GM19467 (cell line): ENCODE measurements around the gene TSPYL1.

Experiments used
- ATAC-seq: cut with Tn5 transposase; IDR thresholded peaks from one replicate; pipeline ENCODE4 v1.9.1; 2021; ENCODE audit warnings: mild to moderate bottlenecking, moderate library complexity; ENCODE audit not compliant: unreplicated experiment

Gene TSPYL1

DNA sequence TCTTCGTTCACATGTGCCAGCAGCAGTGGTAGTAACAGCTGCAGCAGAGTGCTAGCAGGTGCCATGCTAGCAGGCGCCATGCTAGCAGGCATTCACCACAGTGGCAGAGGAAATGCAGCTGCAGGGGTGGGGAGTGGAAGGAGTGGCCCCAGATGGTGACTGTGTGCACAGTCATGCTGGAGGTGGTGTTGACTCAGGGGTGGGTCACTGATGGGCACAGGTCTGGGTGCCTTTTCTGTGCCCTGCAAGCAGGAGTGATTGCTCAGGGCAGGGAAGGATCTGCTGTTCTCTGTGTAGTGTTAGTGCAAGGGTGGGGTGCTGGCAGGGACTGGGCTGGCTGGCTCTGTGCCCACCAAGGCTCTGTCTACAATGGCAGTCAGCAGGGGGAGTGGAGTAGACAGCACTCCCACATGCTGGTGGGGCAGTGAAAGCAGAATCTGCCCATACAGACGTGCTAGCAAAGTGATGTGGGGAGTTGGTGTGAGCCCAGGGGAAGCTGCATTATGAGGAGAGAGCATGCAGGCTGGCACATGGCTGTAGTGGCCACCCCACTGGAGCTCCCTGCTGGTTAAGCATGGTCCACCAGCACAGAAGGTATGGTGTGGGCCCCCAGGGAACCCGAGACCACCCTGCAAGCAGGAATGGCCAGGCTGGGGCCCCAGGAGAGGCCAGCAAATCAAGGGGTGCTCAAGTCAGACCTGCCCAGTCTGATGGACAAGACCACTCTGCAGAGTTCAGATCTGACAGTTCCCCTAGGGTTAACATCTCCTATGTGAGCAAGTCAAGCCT is 14.5 kb downstream of the TSPYL1 start:
- ATAC-seq: no peak

DNA sequence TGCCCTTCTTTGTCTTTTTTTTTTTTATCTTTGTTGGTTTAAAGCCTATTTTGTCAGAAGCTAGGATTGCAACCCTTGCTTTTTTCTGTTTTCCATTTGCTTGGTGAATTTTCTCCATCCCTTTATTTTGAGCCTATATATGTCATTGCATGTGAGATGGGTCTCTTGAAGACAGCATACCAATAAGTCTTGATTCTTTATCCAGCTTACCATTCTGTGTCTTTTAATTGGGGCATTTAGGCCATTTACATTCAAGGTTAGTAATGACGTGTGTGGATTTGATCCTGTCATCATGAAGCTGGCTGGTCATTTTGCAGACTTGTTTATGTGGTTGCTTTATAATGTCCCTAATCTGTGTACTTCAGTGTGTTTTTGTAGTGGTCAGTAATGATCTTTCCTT is 16.4 kb downstream of the TSPYL1 start:
- ATAC-seq: no peak

DNA sequence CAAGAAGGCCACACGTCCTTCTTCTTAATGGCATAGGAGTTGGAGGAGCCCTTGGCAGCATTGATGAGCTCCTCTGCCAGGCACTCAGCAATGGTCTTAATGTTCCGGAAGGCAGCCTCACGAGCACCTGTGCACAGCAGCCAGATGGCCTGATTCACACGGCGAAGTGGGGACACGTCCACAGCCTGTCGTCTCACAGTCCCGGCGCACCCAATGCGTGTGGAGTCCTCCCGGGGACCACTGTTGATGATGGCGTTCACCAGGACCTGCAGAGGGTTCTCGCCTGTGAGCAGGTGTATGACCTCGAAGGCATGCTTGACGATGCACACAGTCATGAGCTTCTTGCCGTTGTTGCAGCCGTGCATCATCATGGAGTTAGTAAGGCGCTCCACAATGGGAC is 21.2 kb downstream of the TSPYL1 start:
- ATAC-seq: no peak

DNA sequence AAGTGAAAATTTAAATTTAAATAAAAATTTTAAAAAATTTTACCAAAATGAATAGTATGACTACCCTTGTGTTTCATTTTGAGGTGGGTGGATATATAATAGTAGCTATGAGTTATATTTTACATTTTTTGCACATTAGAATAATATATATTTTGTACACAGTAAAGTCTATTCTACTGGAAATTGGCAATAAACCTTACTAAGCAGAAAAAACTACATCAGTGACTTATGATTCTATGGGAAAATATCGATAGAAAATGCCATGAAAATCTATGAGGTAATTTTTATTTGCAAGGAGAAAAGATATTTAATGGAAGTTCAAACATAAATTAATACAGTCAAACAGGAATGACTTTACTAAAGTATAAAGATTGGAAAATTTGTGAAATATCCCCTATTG is 23.0 kb downstream of the TSPYL1 start:
- ATAC-seq: no peak

DNA sequence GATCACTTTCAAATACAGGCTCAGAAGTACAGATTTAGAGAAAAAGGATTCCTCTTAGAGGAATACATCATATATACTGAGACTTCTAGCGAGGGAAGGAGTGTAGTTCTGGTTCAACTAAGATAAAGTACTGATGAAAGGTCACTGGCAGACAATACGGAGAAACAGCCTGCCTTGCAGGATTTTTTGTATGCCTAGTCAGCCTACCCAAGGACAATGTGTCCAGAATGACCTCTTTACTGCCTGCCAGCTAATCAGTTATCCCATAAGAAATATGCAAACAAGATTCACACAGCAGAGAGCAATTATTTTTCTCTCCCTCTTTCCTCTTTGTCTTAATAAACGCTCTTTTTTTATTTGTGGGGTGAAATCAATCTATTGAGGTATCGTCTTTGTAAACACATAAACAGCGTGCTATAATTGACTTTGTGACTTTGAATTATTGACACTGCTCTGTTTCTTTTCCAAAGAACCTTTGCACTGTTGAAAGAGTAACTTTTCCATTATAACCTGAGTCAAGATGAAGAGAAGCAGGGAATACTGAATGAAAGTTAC is 24.4 kb downstream of the TSPYL1 start:
- no peak for ATAC-seq

DNA sequence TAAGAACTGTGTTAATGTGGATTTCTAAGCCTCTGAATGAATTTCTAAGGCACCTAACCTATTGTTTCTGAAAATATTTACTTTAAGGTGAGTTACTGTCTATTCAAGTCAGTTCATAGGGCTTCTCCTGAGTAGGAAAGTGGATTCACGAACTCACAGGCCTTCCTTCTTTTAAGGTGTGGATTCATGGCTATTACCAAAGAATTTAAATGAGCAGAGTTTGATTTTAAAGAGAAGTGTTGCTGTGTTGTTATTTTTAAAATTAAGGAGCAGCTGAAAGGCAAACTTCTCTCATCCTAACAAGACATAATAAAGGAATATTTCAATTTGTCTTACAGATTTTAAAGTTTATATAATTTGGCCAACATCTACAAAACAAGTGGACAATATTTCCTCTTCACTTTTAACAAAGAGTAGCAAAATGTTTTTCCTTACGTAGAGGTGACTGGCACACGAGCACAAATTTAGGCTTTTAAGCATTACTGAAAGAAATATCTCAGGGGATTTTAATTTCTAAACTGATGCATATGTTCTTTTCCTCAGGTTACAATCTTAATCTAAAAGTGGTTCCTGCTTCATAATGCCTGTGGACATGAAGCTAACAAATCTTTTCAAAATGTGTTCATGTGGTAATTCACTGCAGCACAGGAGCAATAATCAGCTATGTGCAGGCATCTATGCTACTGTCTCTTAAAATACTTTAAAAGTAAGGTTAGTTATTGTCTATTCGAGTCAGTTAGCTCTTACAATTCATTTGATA is 25.3 kb downstream of the TSPYL1 start:
- peak; percentile 22 for ATAC-seq

DNA sequence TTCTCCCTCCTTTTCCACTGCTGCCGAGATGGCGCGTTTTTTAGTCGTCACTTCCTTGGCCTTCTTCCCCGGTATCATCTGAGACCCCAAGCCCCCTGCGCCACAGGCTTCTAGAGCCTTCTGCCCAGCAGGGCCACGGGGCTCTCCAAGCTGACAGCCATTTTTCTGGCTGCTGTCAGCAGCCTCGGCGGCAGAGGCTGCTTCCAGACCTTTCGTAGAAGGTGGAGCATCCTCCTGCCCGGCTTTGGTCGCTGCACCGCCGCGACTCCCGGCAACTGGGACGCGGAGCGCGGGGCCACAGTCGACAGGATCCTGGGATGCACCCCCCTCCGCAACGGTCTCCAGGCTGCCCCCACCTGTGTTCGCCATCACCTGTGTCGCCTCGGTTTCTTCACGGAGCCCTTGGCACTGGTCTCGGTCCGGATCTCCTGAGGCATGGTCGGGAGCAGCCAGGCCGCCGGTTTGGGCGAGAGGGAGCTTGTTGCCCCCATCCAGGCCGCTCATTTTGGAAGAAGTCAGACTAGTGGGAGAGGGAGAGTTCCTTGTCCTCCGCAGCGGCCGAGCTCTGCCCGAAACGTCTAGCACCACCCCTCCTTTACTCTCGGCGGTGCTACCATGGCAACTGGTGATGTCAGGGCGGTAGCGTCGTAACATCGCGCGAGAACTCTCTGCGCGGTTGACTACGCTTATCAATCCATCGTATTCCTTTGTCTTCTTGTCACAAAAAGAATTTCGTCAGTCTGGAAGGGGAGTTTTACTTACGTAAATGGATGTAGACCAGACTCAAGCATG is 26.0 kb downstream of the TSPYL1 start, which contains the start of gene TSPYL4:
Gene TSPYL4, minus strand, starts transcription at position 571 of the 792 bp plus-strand sequence. Its CDS starts 67 bp downstream, at position 504.
- ATAC-seq: peak; percentile 100

DNA sequence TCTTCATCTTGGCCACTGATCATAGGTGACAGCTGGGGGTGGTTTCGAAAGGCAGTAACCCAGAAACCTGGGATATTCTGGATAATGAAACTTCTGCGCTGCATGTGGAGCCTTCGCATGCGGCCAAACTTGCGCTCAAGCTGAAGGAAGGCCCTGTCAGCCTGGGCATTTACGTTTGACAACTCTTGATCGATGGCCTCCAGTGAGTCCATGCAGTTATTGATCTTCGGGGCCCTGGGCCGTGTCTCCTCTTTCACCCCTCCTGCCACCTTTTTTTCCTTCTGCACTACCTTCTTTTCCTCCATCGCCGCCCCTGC is 26.6 kb downstream of the TSPYL1 start:
- no peak for ATAC-seq

DNA sequence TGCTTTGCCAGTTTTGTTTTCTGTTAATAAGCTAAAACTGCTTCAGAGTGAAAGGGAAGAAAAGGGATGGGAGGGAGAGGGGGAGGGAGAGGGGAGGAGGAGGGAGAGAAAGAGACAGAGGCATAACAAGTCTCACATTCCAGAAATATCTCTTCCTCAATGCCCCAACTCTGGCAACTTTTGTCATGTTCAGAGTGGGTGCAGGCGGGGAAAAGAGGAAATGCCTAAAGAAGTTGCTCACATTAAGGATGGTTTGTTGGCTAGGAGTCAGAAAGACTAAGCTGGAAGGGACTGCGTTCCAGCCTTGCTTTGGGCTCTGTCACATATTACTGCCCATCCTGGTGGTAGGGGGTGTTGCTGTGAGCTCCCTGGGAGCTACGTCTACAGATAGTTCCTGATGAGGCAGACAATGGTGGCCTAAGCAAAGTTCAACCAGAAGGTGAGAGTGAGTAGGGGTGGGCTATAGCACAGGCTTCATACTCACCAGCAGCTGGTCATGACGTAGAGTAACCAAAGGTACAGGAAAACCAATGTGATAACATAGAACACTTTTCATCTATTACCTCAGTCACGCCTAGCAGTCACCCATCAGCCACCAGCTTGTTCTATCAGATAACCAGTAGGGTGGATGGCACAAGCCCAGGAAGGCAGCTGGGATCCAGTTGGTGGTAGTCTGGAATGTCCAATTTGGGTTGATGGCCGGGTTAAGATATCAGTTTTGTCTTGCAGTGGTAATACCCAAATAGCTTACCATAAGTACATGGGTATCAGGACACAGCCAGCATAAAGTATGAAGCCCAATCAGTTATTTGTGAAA is 28.0 kb downstream of the TSPYL1 start:
- no peak for ATAC-seq

DNA sequence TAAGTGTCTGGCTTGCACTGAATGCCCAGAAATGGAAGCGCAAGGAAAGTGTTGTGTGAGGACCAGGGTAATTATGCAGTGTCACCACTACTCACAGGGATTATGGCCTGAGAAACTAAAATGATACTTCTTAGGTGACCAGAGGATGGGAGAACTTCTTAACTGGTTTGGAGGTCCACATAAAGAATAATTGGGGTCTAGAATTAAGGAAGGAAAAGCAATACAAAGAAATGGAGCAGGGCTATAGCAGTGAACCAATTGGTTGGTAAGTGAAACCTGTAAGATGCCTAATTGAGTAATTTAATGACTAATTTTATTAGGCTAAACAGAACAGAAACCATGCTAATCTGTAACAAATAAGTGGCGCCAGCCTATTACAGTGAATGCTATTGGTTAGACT is 31.2 kb downstream of the TSPYL1 start:
- no peak for ATAC-seq

DNA sequence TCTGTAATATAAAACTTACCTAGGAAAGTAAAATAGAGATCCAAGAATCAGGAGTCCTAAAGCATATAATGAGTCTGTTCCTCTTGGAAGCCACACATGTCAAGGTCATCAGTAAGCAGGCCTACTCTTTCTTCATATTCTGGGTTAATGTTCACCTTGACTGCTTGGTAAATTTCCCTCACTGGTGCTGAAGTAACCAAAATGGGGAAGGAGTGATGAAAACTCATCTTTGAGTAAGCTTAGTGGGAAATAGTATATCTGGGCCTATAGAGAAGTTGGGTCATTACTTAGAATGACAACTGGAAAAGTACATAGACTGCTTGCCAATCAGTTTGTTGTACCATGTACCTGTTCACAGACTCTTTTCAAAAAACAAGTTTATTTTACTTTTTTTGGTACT is 32.4 kb downstream of the TSPYL1 start:
- no peak for ATAC-seq

DNA sequence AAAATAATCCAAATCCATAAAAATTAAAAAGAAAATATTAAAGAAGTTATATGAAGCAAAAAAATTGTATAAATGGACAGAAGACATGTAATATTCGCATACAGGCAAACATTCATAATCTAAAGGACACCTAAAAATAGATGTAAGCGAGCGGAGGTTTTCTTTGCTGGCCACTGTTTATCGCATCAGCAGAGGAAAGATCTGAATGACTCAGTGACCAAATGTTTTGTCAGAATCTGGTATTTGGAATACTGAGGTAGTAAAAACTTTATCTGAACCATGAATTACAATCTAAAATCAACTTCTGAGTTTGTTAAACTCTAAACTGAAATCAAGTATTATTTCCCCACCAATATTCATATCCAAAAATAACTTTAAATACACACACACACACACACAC is 33.6 kb downstream of the TSPYL1 start:
- no peak for ATAC-seq

DNA sequence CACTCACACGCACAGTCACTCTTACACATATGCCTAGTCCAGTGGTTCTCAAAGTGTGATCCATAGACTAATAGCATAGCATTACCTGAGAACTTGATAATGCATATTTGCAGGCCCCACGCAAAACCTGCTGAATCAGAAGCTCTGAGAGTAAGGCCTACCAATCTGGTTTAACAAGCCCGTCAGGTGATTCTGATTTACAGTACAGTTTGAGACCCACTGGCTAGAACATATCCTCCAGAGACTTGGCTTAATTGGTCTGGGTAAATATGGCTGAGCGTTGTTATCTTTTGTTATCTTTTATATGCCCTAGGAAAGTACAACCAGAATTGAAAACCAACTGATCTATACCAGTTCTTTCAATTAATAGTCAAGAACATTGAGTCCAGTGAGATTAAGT is 35.4 kb downstream of the TSPYL1 start:
- ATAC-seq: no peak

DNA sequence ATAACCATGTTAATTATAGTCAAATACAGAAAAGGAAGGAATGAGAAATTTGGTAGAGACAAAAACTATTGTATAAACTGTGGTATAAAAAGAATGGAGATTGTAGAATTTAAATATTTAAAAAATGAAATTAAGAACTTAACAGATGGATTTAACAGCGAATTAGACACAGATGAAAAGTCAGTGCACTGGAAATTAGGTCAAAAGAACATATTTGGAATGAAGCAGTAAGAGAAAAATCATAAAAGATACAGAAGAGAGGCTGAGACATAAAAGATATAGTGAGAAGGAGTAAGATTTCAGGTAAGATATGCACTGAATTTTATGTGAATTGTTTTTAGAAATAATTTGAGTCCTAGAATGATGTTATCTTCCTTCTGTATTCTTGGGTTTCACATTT is 39.9 kb downstream of the TSPYL1 start:
- ATAC-seq: no peak

DNA sequence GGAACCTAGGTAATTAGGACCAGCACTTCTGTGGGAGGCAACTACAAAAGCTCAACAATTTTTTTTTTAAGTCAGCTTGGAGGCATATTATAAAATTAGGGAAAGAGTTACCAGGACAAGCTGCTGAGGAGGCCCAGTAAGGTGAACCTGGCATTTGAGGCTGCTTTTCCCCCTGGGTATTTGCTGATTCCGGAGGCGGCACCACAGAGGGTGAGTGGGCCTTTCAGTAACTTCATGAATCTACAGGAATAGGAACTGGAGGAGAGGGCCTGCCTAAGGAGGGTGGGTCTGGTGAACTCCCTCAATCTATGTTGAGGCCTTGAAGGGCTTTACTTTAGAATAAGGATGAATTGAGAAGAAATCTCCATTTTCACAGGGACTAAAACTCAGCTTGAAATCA is 40.5 kb downstream of the TSPYL1 start:
- ATAC-seq: no peak

DNA sequence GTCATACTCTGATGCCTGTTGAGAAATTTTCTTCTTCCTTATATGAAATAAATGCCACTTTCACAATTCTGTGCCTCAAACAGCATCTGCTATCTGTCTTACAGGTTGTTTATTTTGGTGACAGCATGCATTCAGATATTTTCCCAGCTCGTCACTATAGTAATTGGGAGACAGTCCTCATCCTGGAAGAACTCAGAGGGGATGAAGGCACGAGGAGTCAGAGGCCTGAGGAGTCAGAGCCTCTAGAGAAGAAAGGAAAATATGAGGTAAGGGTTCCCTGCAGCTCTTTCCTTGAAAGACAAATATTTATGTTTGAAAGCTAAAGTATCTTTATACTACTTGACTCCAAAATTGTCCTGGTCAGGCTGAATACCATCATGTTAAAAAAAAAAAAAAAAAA is 41.6 kb downstream of the TSPYL1 start:
- ATAC-seq: no peak

DNA sequence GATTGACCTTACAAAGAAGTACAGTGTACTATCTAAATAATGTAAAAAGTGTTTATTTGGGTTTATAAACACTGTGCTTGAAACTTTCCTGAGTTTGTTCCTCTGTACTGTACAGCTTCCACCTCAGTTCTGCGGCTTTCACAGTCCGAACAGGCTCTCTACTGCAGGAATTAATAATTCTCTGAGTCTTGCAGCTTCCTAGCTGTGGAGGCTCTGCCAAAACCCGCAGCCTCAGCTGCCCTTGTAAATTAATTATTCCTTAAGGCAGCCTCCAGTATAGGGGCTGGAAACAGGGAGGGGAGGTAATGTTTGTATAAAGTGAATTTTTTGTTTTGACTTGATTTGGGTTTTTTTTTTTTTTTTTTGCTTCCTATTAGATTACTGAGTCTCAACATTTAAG is 45.0 kb downstream of the TSPYL1 start:
- ATAC-seq: no peak

DNA sequence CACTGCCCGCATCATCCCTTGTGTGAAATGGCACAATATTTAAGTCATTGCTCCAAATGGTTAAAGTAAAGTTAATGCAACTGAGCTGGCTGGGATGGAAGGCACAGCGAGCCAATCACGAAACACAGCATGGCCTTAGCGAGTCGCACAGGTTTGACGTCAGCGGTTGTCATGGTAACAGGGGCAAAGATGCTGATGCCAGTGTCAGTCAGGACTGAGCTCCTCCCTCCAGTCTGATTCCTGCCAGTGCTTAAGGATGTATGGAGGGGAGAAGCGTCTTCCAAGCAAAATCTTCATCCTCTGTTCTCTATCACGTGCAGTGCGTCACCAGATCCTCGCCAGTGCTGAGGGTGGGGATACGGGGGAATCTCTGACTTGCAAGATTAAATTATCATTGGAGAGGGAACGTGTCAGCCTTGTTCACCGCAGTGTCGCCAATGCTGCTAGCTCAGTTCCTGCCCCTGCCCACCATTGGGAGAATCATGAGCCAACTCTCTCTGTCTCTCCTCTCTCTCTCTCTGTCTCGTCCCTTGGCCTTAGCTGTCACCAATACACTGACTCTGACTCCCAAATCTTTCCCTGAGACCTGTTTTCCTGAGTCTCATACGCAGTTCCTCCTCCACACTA is 50.3 kb downstream of the TSPYL1 start:
- no peak for ATAC-seq
